Left colon (tissue), 2 donors: ENCODE results near the gene RNASE8. TPM values are rescaled to one million over a fixed set of nuclear protein-coding genes. Genes with fewer than 3 reads are reported as not detected.
A peak's percentile ranks its signal among the peaks of the same experiment; 100 is the strongest.
"Not testable (repeated sequence)": the region's sequence is repeated elsewhere in the genome, so short reads cannot be mapped to it uniquely, and the experiment has no call there.

Experiments
- ATAC-seq: fragments of 200-7000 bp; cut with Tn5 transposase; one replicate; pipeline ENCODE4 v1.9.1; 2020; ENCODE audit warnings: mild to moderate bottlenecking, moderate library complexity
- DNase-seq, 2 donors: peaks; one replicate each; pipeline ENCODE4 v3.0.0-alpha.2; 2020
- intact Hi-C, 2 donors: fragments of 100-400 bp; cut with DNase I in 1 of 2; cut with micrococcal nuclease in 1 of 2; formaldehyde crosslinking; loops; one replicate each; pipeline versions ENCODE4 v1.11.2 to v1.14.0; 2022; cut with DNase I, micrococcal nuclease
- total RNA-seq, 2 donors: library from RNA; stranded (reverse); fragmentation: NEBNext Ultra II Directional; extraction: Animal tissue kit (Norgen Biotek cat#: 25700); gene quantifications; one replicate each; pipeline ENCODE4 v1.2.1, GENCODE V29; 2021
- donor health status: DM: no; HTN: no; CAD: no.
- donor health status: DM: yes; HTN: yes; CAD: no.

Gene RNASE8
- total RNA-seq, 2 donors from 2014 or later = not detected

- peak; percentile 60 to 69 for DNase-seq
- intact Hi-C loops = no loop called here
- peak; percentile 28 for ATAC-seq
Measured at GRCh38 chr14:21025371-21026273, 32.0 kb upstream of the RNASE8 start.

- DNase-seq = no peak
- intact Hi-C loops = no loop called here
- ATAC-seq = no peak
Measured at GRCh38 chr14:21026274-21026987, 31.2 kb upstream of the RNASE8 start.

- DNase-seq = no peak
- intact Hi-C loops = no loop called here
- ATAC-seq = no peak
Measured at GRCh38 chr14:21026988-21027315, 30.7 kb upstream of the RNASE8 start.

- intact Hi-C loops = no loop called here
- ATAC-seq (no peak), DNase-seq (no peak)
Measured at GRCh38 chr14:21029917-21030316, 27.7 kb upstream of the RNASE8 start, which contains the start of gene TPPP2. Gene TPPP2, plus strand, starts transcription at chr14:21030217. Its CDS starts 365 bp downstream, at chr14:21030582.

- DNase-seq = no peak
- no peak for ATAC-seq
- intact Hi-C loops = no loop called here
Measured at GRCh38 chr14:21030531-21030930, 27.1 kb upstream of the RNASE8 start.

GRCh38 chr14:21032326-21033132 lies 25.1 kb upstream of the RNASE8 start:
- DNase-seq (no peak), ATAC-seq (no peak)
- intact Hi-C loops = no loop called here

- intact Hi-C loops = no loop called here
- DNase-seq = no peak
Measured at GRCh38 chr14:21033133-21033698, 24.4 kb upstream of the RNASE8 start.

GRCh38 chr14:21034707-21035106 lies 22.9 kb upstream of the RNASE8 start, which contains the start of gene RNASE13:
Gene RNASE13, minus strand, starts transcription at chr14:21034807. Its CDS starts 519 bp downstream, at chr14:21034288.
- ATAC-seq = no peak
- intact Hi-C loops = no loop called here
- DNase-seq = no peak

More at GRCh38 chr14:21033133-21033698, 24.4 kb upstream of the RNASE8 start:
- ATAC-seq = no peak

- DNase-seq = no peak
- ATAC-seq = no peak
- intact Hi-C loops = no loop called here
Measured at GRCh38 chr14:21036751-21037150, 20.9 kb upstream of the RNASE8 start.

GRCh38 chr14:21037156-21037555 lies 20.5 kb upstream of the RNASE8 start:
- intact Hi-C loops = no loop called here
- ATAC-seq (no peak), DNase-seq (no peak)

- peak; percentile 77 to 90 for DNase-seq
- intact Hi-C loops = no loop called here
- ATAC-seq = peak; percentile 87
Measured at GRCh38 chr14:21038441-21039422, 18.9 kb upstream of the RNASE8 start.

GRCh38 chr14:21039585-21040369 lies 17.8 kb upstream of the RNASE8 start:
- intact Hi-C loops = loop anchor here in 1 of 2 donors (5.0 kb wide), 1 partner anchor 182 kb away; no protein-coding TSS in a partner anchor
- peak; percentile 52 for ATAC-seq
- peak; percentile 44 to 55 for DNase-seq

GRCh38 chr14:21040370-21040925 lies 17.2 kb upstream of the RNASE8 start:
- ATAC-seq (no peak), DNase-seq (no peak)
- intact Hi-C loops = loop anchor here in 1 of 2 donors (5.0 kb wide), 1 partner anchor 183 kb away; no protein-coding TSS in a partner anchor

GRCh38 chr14:21040941-21041340 lies 16.7 kb upstream of the RNASE8 start:
- not testable (repeated sequence) for ATAC-seq, DNase-seq
- intact Hi-C loops = loop anchor here in 1 of 2 donors (5.0 kb wide), 1 partner anchor 184 kb away; no protein-coding TSS in a partner anchor

GRCh38 chr14:21041676-21042433 lies 15.8 kb upstream of the RNASE8 start, which contains the start of gene RNASE7:
Gene RNASE7, plus strand, starts transcription at chr14:21042362. Its CDS starts 631 bp downstream, at chr14:21042993.
- intact Hi-C loops = loop anchor here in 1 of 2 donors (5.0 kb wide), 1 partner anchor 185 kb away; no protein-coding TSS in a partner anchor

More at GRCh38 chr14:21041676-21042433, 15.8 kb upstream of the RNASE8 start, which contains the start of gene RNASE7:
- ATAC-seq (no peak), DNase-seq (no peak)
